ENCODE results near the gene LRRK1.

LRRK1 gene

GRCh38 chr15:101112336-101113113 lies 193.4 kb downstream of the LRRK1 start:
- Histone ChIP-seq H3K9me3 (ENCODE audit: control insufficient read depth in 2 of 2, low read length in 2 of 2) (no peaks in the 10 kb centered on the region), H3K27ac (ENCODE audit: low read length) (no peak overlapping the region), H3K4me1 (ENCODE audit: control insufficient read depth, insufficient read depth, low read length) (peaks cover 5% of the 10 kb centered on the region), H3K9ac (ENCODE audit: low read length in 2 of 2) (no peak overlapping the region), H3K36me3 (ENCODE audit: control insufficient read depth in 2 of 2, insufficient read depth in 2 of 2, low read length in 2 of 2) (no peaks in the 10 kb centered on the region), H3K27me3 (ENCODE audit: control insufficient read depth in 1 of 2, insufficient read depth in 2 of 2, low read length in 2 of 2) (no peaks in the 10 kb centered on the region), H3K4me3 (ENCODE audit: low read length in 2 of 2) (no peak overlapping the region)

GRCh38 chr15:101113114-101114005 lies 194.2 kb downstream of the LRRK1 start:
- Histone ChIP-seq H3K27me3 (ENCODE audit: control insufficient read depth in 1 of 2, insufficient read depth in 2 of 2, low read length in 2 of 2) (no peaks in the 10 kb centered on the region), H3K4me3 (ENCODE audit: low read length in 2 of 2) (no peak overlapping the region), H3K27ac (ENCODE audit: low read length) (no peak overlapping the region), H3K9ac (ENCODE audit: low read length in 2 of 2) (no peak overlapping the region), H3K4me1 (ENCODE audit: control insufficient read depth, insufficient read depth, low read length) (peaks cover 5% of the 10 kb centered on the region), H3K9me3 (ENCODE audit: control insufficient read depth in 2 of 2, low read length in 2 of 2) (no peaks in the 10 kb centered on the region), H3K36me3 (ENCODE audit: control insufficient read depth in 2 of 2, insufficient read depth in 2 of 2, low read length in 2 of 2) (no peaks in the 10 kb centered on the region)

GRCh38 chr15:101114166-101114565 lies 195.0 kb downstream of the LRRK1 start:
- no peaks in the 10 kb centered on the region for H3K36me3 ChIP-seq (ENCODE audit: control insufficient read depth in 2 of 2, insufficient read depth in 2 of 2, low read length in 2 of 2)
- H3K27me3 ChIP-seq (ENCODE audit: control insufficient read depth in 1 of 2, insufficient read depth in 2 of 2, low read length in 2 of 2): no peaks in the 10 kb centered on the region
- H3K27ac ChIP-seq (ENCODE audit: low read length): no peak overlapping the region
- no peaks in the 10 kb centered on the region for H3K9me3 ChIP-seq (ENCODE audit: control insufficient read depth in 2 of 2, low read length in 2 of 2)
- H3K4me1 ChIP-seq (ENCODE audit: control insufficient read depth, insufficient read depth, low read length): peaks cover 5% of the 10 kb centered on the region
- H3K9ac ChIP-seq (ENCODE audit: low read length in 2 of 2): no peak overlapping the region
- no peak overlapping the region for H3K4me3 ChIP-seq (ENCODE audit: low read length in 2 of 2)

- Histone ChIP-seq H3K4me1 (ENCODE audit: control insufficient read depth, insufficient read depth, low read length) (peaks cover 5% of the 10 kb centered on the region), H3K9me3 (ENCODE audit: control insufficient read depth in 2 of 2, low read length in 2 of 2) (no peaks in the 10 kb centered on the region), H3K36me3 (ENCODE audit: control insufficient read depth in 2 of 2, insufficient read depth in 2 of 2, low read length in 2 of 2) (no peaks in the 10 kb centered on the region), H3K4me3 (ENCODE audit: low read length in 2 of 2) (no peak overlapping the region), H3K9ac (ENCODE audit: low read length in 2 of 2) (no peak overlapping the region), H3K27ac (ENCODE audit: low read length) (no peak overlapping the region), H3K27me3 (ENCODE audit: control insufficient read depth in 1 of 2, insufficient read depth in 2 of 2, low read length in 2 of 2) (no peaks in the 10 kb centered on the region)
These were observed 195.5 kb downstream of the LRRK1 start for GRCh38 chr15:101114610-101115009.

- Histone ChIP-seq H3K4me1 (ENCODE audit: control insufficient read depth, insufficient read depth, low read length) (peaks cover 5% of the 10 kb centered on the region), H3K27ac (ENCODE audit: low read length) (no peak overlapping the region), H3K36me3 (ENCODE audit: control insufficient read depth in 2 of 2, insufficient read depth in 2 of 2, low read length in 2 of 2) (no peaks in the 10 kb centered on the region), H3K4me3 (ENCODE audit: low read length in 2 of 2) (no peak overlapping the region), H3K9me3 (ENCODE audit: control insufficient read depth in 2 of 2, low read length in 2 of 2) (no peaks in the 10 kb centered on the region), H3K27me3 (ENCODE audit: control insufficient read depth in 1 of 2, insufficient read depth in 2 of 2, low read length in 2 of 2) (no peaks in the 10 kb centered on the region), H3K9ac (ENCODE audit: low read length in 2 of 2) (no peak overlapping the region)
These were observed 196.2 kb downstream of the LRRK1 start for GRCh38 chr15:101115393-101115785.

GRCh38 chr15:101115786-101116680 lies 196.9 kb downstream of the LRRK1 start:
- H3K27ac ChIP-seq (ENCODE audit: low read length): no peak overlapping the region
- no peaks in the 10 kb centered on the region for H3K36me3 ChIP-seq (ENCODE audit: control insufficient read depth in 2 of 2, insufficient read depth in 2 of 2, low read length in 2 of 2)
- peaks cover 10% of the 10 kb centered on the region for H3K4me1 ChIP-seq (ENCODE audit: control insufficient read depth, insufficient read depth, low read length)
- H3K9me3 ChIP-seq (ENCODE audit: control insufficient read depth in 2 of 2, low read length in 2 of 2): no peaks in the 10 kb centered on the region
- no peaks in the 10 kb centered on the region for H3K27me3 ChIP-seq (ENCODE audit: control insufficient read depth in 1 of 2, insufficient read depth in 2 of 2, low read length in 2 of 2)
- no peak overlapping the region for H3K9ac ChIP-seq (ENCODE audit: low read length in 2 of 2)
- no peak overlapping the region for H3K4me3 ChIP-seq (ENCODE audit: low read length in 2 of 2)

GRCh38 chr15:101116681-101116976 lies 197.5 kb downstream of the LRRK1 start:
- H3K9ac ChIP-seq (ENCODE audit: low read length in 2 of 2): no peak overlapping the region
- no peak overlapping the region for H3K27ac ChIP-seq (ENCODE audit: low read length)
- peaks cover 15% of the 10 kb centered on the region for H3K4me1 ChIP-seq (ENCODE audit: control insufficient read depth, insufficient read depth, low read length)
- H3K9me3 ChIP-seq (ENCODE audit: control insufficient read depth in 2 of 2, low read length in 2 of 2): no peaks in the 10 kb centered on the region
- H3K36me3 ChIP-seq (ENCODE audit: control insufficient read depth in 2 of 2, insufficient read depth in 2 of 2, low read length in 2 of 2): no peaks in the 10 kb centered on the region
- H3K27me3 ChIP-seq (ENCODE audit: control insufficient read depth in 1 of 2, insufficient read depth in 2 of 2, low read length in 2 of 2): no peaks in the 10 kb centered on the region
- no peak overlapping the region for H3K4me3 ChIP-seq (ENCODE audit: low read length in 2 of 2)

GRCh38 chr15:101118116-101118515 lies 199.0 kb downstream of the LRRK1 start:
- H3K27ac ChIP-seq (ENCODE audit: low read length): no peak overlapping the region
- H3K36me3 ChIP-seq (ENCODE audit: control insufficient read depth in 2 of 2, insufficient read depth in 2 of 2, low read length in 2 of 2): no peaks in the 10 kb centered on the region
- no peaks in the 10 kb centered on the region for H3K9me3 ChIP-seq (ENCODE audit: control insufficient read depth in 2 of 2, low read length in 2 of 2)
- H3K4me1 ChIP-seq (ENCODE audit: control insufficient read depth, insufficient read depth, low read length): peaks cover 21% of the 10 kb centered on the region
- no peak overlapping the region for H3K9ac ChIP-seq (ENCODE audit: low read length in 2 of 2)
- H3K4me3 ChIP-seq (ENCODE audit: low read length in 2 of 2): no peak overlapping the region
- no peaks in the 10 kb centered on the region for H3K27me3 ChIP-seq (ENCODE audit: control insufficient read depth in 1 of 2, insufficient read depth in 2 of 2, low read length in 2 of 2)

GRCh38 chr15:101118615-101119014 lies 199.5 kb downstream of the LRRK1 start:
- no peaks in the 10 kb centered on the region for H3K36me3 ChIP-seq (ENCODE audit: control insufficient read depth in 2 of 2, insufficient read depth in 2 of 2, low read length in 2 of 2)
- peaks cover 21% of the 10 kb centered on the region for H3K4me1 ChIP-seq (ENCODE audit: control insufficient read depth, insufficient read depth, low read length)

GRCh38 chr15:101119181-101119580 lies 200.0 kb downstream of the LRRK1 start:
- no peaks in the 10 kb centered on the region for H3K36me3 ChIP-seq (ENCODE audit: control insufficient read depth in 2 of 2, insufficient read depth in 2 of 2, low read length in 2 of 2)
- H3K4me1 ChIP-seq (ENCODE audit: control insufficient read depth, insufficient read depth, low read length): peaks cover 21% of the 10 kb centered on the region
- H3K9me3 ChIP-seq (ENCODE audit: control insufficient read depth in 2 of 2, low read length in 2 of 2): no peaks in the 10 kb centered on the region

More at GRCh38 chr15:101118615-101119014, 199.5 kb downstream of the LRRK1 start:
- H3K4me3 ChIP-seq (ENCODE audit: low read length in 2 of 2): no peak overlapping the region
- H3K27me3 ChIP-seq (ENCODE audit: control insufficient read depth in 1 of 2, insufficient read depth in 2 of 2, low read length in 2 of 2): no peaks in the 10 kb centered on the region
- H3K9ac ChIP-seq (ENCODE audit: low read length in 2 of 2): no peak overlapping the region
- no peaks in the 10 kb centered on the region for H3K9me3 ChIP-seq (ENCODE audit: control insufficient read depth in 2 of 2, low read length in 2 of 2)
- no peak overlapping the region for H3K27ac ChIP-seq (ENCODE audit: low read length)

More at GRCh38 chr15:101119181-101119580, 200.0 kb downstream of the LRRK1 start:
- Histone ChIP-seq H3K9ac (ENCODE audit: low read length in 2 of 2) (no peak overlapping the region), H3K27me3 (ENCODE audit: control insufficient read depth in 1 of 2, insufficient read depth in 2 of 2, low read length in 2 of 2) (no peaks in the 10 kb centered on the region), H3K4me3 (ENCODE audit: low read length in 2 of 2) (no peak overlapping the region), H3K27ac (ENCODE audit: low read length) (no peak overlapping the region)

Measured in stomach smooth muscle (tissue), 2 donors.